CD1c-positive myeloid dendritic cell (primary cell): ENCODE measurements around the gene KRTAP4-5.
"Not testable (repeated sequence)": the region's sequence is repeated elsewhere in the genome, so short reads cannot be mapped to it uniquely, and the experiment has no call there.

Experiments used
- DNase-seq: peaks from one replicate; pipeline ENCODE4 v3.0.0-alpha.2; 2016; ENCODE audit errors: extremely low spot score

The KRTAP4-5 gene

DNA sequence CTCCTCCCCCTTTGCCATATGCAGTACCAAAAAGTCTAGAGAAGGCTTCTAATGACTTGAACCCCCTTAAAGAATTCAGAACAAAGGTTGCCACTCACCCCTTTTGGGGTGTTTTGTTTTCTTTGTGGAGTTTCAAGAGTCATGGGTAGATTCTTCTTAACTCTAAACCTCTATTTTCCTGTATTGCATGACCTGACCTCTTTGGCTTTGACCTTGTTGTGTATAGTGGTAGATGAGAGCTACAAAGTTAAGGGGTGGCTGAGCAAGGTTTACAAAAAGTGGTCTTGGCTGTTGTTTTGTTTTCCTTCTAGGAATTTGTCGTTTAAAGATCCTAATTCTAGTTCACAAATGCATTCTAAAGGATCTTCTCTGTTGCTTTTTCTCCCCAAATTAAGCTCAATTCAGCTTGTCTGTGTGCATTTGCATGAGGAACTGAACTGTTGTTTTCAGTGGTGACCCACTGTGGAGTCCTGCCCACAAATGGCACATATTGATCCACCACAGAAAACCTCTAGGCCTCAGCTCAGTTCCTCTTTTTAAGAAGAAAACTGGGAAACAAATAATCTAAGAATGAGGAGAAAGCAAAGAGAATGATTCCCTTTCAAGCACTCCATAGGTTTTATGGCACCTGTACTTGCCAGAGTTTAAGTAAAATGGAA, 40.8 kb downstream of the KRTAP4-5 start:
- not testable (repeated sequence) for DNase-seq

DNA sequence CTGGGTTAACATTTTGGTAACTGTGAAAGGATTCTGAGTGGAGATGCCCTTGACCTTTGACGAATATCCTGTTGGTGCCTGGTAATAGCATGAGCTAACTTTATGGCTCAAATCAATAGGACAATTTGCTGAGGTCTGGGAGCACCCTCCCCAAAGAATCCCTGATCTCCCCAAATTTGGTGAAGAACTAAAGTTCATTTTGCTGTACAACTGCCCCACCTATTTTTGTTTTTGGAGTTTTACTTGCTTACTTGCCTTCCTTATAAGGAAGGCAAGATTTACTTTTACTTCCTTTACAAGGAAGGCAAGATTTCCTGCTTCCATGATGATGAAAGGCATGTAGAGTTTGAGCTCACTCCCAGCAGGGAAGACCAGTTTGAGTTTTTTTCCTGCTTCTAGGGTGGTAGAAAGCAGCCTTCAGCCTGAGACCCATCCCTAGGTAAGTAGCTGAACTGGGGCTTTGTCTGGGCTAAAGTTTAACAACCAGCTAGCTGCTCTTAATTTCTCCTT, 41.6 kb downstream of the KRTAP4-5 start:
- DNase-seq, result peak; percentile 7

DNA sequence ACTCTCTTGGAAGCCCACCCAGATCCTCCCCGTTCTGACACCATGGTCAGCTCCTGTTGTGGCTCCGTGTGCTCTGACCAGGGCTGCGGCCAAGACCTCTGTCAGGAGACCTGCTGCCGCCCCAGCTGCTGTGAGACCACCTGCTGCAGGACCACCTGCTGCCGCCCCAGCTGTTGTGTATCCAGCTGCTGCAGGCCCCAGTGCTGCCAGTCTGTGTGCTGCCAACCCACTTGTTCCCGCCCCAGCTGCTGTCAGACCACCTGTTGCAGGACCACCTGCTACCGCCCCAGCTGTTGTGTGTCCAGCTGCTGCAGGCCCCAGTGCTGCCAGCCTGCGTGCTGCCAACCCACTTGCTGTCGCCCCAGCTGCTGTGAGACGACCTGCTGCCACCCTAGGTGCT, 44.3 kb downstream of the KRTAP4-5 start, which contains the start of gene KRTAP4-9:
Gene KRTAP4-9 (plus strand): TSS at position 43 of the 400 bp plus-strand sequence. CDS start 0 bp downstream, at position 43.
- not testable (repeated sequence) for DNase-seq

DNA sequence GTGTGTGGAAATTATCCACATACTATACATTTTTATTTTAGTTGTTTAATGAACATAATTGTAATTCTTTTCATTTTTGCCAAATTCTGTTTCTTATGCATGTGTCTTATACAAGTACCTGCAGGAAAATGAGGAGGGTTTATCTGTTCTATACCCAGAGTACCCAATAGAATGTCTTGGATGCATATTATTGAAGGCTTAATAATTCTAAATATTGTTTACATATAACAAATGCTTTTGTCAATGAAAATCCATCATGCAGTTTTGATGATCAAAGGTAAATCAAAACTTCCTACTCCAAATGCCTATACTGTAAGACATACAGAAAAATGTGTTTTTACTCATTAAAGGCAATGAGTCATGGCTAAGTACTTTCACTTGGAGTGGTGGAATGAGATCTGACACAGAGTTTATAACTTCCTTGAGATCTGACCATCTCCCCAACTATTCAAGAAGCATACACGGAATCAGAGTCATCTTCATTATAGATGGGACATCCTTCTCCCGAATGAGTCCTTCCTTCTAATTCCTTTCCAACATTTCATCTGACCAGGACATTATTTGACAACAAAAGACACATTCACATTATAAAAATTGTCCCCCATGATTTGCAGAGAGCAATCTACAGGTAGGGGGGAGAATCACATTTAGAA, 45.1 kb downstream of the KRTAP4-5 start:
- DNase-seq, result not testable (repeated sequence)

DNA sequence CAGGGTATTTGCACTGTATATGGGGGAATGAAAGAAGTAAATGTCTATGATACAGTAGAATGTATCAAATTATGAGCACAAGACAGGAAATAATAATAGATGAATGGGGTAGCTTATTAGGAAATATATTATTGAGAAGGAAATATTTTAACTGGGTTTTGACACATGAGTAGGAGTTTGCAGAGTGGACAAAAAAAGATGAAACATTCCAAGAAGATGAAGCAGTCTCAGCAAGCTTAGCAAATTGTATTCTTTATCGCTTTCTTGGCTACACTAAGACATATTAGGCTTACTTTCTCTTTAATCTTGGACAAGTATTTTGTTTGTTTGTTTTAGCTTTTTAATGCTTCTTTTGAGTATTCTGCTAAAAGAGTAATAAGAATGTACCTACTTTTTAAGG, 45.7 kb downstream of the KRTAP4-5 start:
- no peak for DNase-seq

DNA sequence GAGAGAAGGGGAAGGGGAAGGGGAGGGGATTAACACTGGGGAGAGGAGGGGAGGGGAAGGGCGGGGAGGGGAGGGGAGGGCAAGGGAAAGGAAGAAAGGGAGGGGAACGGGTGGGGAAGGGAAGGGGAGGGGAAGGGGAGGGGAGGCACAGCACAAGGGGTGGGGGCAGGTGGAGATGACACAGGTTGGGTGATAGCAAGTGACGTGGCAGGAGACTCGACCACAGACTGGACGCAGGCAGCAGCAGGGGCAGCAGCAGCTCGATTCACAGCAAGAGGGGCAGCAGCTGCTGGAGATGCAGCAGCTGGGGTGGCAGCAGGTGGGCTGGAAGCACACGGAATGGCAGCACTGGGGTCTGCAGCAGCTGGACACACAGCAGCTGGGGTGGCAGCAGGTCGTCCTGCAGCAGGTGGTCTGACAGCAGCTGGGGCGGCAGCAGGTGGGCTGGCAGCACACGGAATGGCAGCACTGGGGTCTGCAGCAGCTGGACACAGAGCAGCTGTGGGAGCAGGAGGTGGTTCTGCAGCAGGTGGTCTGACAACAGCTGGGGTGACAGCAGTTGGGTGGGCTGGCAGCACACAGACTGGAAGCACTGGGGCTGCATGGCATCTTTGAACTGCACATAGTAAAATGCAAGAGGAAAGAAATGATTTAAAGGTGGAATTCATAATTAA, 47.9 kb downstream of the KRTAP4-5 start, which contains the start of gene KRTAP4-16:
Gene KRTAP4-16 (minus strand): TSS at position 624 of the 674 bp plus-strand sequence. CDS start 0 bp downstream, at position 624.
- DNase-seq, result no peak

DNA sequence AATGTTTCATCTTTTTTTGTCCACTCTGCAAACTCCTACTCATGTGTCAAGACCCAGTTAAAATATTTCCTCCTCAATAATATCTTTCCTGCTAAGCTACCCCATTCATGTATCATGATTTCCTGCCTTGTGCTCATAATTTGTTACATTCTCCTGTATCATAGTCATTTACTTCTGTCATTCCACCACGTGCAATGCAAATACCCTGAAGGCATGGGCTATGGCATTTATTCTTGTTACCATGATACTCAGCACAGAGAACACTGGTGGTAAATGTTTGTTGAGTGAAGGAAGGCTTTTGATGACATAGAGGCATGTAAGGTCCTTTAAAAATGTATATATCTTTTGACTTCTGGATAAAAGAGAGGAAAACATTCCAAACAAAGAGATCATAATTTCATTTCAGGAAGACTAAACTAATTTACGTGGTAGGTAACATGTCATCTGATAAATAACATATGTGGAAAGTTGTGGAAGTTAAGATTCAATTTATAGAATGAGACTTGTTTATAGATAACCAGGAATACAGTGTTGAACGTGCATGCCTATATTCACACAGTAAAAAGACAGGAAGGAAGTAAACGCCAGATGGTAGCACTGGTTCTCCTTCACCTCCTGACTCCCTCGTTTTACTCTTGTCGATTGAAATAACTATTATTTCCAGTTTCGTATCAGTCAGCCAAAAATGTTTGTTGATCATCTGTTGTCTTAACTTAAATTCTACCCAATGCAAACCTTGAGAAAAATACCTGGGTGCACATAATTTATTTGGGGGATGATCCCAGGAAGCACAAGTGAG, 49.7 kb downstream of the KRTAP4-5 start:
- DNase-seq, result not testable (repeated sequence)
